ENCODE results near the gene BACE1-AS.

DNA sequence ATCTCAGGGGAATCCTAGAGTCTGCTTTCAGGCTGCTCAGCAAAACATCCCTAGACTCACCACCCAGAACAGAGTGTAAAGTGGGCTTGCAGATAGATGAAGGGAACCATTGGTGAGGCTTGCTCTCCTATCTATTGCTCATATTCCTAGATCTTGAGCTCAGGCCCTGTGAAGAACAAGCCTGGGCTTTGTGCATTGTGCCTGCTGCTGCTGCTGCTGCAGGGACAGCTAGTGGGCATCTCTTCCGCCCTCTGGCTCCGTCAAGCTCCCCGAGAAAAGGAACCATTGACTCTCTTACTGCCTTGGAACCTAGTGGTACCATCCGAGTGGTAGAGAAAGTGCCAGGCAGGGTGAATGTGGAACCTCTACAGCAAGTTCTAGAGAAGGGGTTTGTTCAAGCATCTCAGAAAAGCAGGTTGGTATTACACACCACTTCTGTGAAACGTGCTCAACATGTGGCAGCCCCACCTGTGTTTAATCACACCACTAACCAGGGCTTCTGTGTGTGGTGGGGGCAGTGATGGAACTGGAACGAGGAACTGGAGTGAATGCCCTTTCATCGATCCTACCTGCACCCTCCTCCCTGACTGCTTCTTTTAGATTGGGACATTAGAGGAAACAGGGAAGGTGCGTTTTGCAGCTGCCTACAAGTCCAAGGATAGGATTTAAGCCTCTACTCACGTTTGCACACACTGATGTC, 4.4 kb downstream of the BACE1-AS start:
- TF ChIP-seq, protein P1, sequence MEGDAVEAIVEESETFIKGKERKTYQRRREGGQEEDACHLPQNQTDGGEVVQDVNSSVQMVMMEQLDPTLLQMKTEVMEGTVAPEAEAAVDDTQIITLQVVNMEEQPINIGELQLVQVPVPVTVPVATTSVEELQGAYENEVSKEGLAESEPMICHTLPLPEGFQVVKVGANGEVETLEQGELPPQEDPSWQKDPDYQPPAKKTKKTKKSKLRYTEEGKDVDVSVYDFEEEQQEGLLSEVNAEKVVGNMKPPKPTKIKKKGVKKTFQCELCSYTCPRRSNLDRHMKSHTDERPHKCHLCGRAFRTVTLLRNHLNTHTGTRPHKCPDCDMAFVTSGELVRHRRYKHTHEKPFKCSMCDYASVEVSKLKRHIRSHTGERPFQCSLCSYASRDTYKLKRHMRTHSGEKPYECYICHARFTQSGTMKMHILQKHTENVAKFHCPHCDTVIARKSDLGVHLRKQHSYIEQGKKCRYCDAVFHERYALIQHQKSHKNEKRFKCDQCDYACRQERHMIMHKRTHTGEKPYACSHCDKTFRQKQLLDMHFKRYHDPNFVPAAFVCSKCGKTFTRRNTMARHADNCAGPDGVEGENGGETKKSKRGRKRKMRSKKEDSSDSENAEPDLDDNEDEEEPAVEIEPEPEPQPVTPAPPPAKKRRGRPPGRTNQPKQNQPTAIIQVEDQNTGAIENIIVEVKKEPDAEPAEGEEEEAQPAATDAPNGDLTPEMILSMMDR (conservative IDR thresholded peaks at IDR 0.05 in 1 of 2, IDR thresholded peaks at IDR 0.05 in 1 of 2; ENCODE audit: low read depth in 1 of 2, low read length in 2 of 2), result no peak
- no peak for TF ChIP-seq EZH2 (IDR thresholded peaks at IDR 0.05; ENCODE audit: low read length, missing control alignments)
